ENCODE data around the gene DNASE1L3. TPM values are rescaled to one million over a fixed set of nuclear protein-coding genes. Genes with fewer than 3 reads are reported as not detected.

The DNASE1L3 gene
- total RNA-seq, 4 donors from 2014 or later = 0.58 to 2.4 (median 1.3) TPM; not detected in 1

DNA sequence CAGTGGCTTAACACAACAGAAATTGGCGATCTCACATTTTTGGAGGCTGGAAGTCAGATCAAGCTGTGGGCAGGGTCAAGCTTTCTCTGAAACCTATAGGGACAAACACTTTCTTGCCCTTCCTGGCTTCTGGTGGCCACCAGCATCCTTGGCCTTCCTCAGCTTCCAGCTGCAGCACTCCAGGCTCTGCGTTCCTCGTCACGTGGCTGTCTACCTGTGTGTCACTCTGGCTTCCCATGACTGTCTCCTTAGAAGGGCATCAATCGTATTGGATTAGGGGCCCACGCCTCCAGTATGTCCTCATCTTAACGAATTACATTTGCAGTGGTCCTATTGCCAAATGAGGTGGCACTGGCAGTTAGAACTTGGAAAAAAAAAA, 25.8 kb downstream of the DNASE1L3 start:
- Histone ChIP-seq H3K36me3 (no peaks in the 10 kb centered on the region), H3K4me3 (no peak overlapping the region), H3K4me1 (no peaks in the 10 kb centered on the region), H3K9me3 (no peaks in the 10 kb centered on the region), H3K27ac (no peak overlapping the region), H3K27me3 (no peaks in the 10 kb centered on the region)
- no peak for ATAC-seq
- TF ChIP-seq EP300 (IDR thresholded peaks at IDR 0.05) (no peak), POLR2AphosphoS5 (IDR thresholded peaks at IDR 0.05) (no peak), POLR2A (IDR thresholded peaks at IDR 0.05) (no peak)
- TF ChIP-seq, protein P1, sequence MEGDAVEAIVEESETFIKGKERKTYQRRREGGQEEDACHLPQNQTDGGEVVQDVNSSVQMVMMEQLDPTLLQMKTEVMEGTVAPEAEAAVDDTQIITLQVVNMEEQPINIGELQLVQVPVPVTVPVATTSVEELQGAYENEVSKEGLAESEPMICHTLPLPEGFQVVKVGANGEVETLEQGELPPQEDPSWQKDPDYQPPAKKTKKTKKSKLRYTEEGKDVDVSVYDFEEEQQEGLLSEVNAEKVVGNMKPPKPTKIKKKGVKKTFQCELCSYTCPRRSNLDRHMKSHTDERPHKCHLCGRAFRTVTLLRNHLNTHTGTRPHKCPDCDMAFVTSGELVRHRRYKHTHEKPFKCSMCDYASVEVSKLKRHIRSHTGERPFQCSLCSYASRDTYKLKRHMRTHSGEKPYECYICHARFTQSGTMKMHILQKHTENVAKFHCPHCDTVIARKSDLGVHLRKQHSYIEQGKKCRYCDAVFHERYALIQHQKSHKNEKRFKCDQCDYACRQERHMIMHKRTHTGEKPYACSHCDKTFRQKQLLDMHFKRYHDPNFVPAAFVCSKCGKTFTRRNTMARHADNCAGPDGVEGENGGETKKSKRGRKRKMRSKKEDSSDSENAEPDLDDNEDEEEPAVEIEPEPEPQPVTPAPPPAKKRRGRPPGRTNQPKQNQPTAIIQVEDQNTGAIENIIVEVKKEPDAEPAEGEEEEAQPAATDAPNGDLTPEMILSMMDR (IDR thresholded peaks at IDR 0.05) = no peak
- 84 to 93% methylated on average over 3 to 7 of the region's 7 CpGs for WGBS, 2 donors (ENCODE audit: low coverage in 1 of 2)

- Histone ChIP-seq H3K4me1 (no peaks in the 10 kb centered on the region), H3K27ac (no peak overlapping the region), H3K4me3 (no peak overlapping the region), H3K27me3 (no peaks in the 10 kb centered on the region), H3K9me3 (no peaks in the 10 kb centered on the region), H3K36me3 (no peaks in the 10 kb centered on the region)
- ATAC-seq = no peak
- TF ChIP-seq, protein P1 (IDR thresholded peaks at IDR 0.05) = no peak
- TF ChIP-seq POLR2AphosphoS5 (IDR thresholded peaks at IDR 0.05) (no peak), POLR2A (IDR thresholded peaks at IDR 0.05) (no peak), EP300 (IDR thresholded peaks at IDR 0.05) (no peak)
- WGBS, 2 donors (ENCODE audit: low coverage in 1 of 2) = 83 to 100% methylated on average over 1 to 2 of the region's 11 CpGs
Observed at GRCh38 chr3:58184309-58184981, 26.3 kb downstream of the DNASE1L3 start.

- no peak overlapping the region for H3K4me3 ChIP-seq
- no CpG with 5 or more reads among the region's 12 CpGs for whole genome bisulfite sequencing, 2 donors (ENCODE audit: low coverage in 1 of 2)
- H3K27me3 ChIP-seq = no peaks in the 10 kb centered on the region
- no peaks in the 10 kb centered on the region for H3K36me3 ChIP-seq
- no peak for ATAC-seq
- peaks cover 0 to under 1% (median 0%) of the 10 kb centered on the region in 3 donors for H3K4me1 ChIP-seq
- no peaks in the 10 kb centered on the region for H3K9me3 ChIP-seq
- TF ChIP-seq, protein P1 (IDR thresholded peaks at IDR 0.05) = no peak
- no peak for TF ChIP-seq POLR2A (IDR thresholded peaks at IDR 0.05)
- no peak for TF ChIP-seq POLR2AphosphoS5 (IDR thresholded peaks at IDR 0.05)
- TF ChIP-seq EP300 (IDR thresholded peaks at IDR 0.05) = no peak
- H3K27ac ChIP-seq = no peak overlapping the region
Observed at GRCh38 chr3:58183891-58184290, 26.9 kb downstream of the DNASE1L3 start.

- TF ChIP-seq, protein P1 (IDR thresholded peaks at IDR 0.05) = no peak
- TF ChIP-seq POLR2A (IDR thresholded peaks at IDR 0.05) (no peak), EP300 (IDR thresholded peaks at IDR 0.05) (no peak), POLR2AphosphoS5 (IDR thresholded peaks at IDR 0.05) (no peak)
- H3K36me3 ChIP-seq = no peaks in the 10 kb centered on the region
- H3K4me1 ChIP-seq = peaks cover 0 to 7% (median 0%) of the 10 kb centered on the region in 3 donors
- no peaks in the 10 kb centered on the region for H3K27me3 ChIP-seq
- 88% methylated on average over 1 of the region's 1 CpG; no CpG with 5 or more reads in 1 of the 2 donors for WGBS, 2 donors (ENCODE audit: low coverage in 1 of 2)
- ATAC-seq = no peak
- H3K9me3 ChIP-seq = no peaks in the 10 kb centered on the region
- no peak overlapping the region for H3K27ac ChIP-seq
- H3K4me3 ChIP-seq = no peak overlapping the region
Observed at GRCh38 chr3:58183221-58183620, 27.6 kb downstream of the DNASE1L3 start.

- H3K4me1 ChIP-seq = peaks cover 0 to 29% (median 6%) of the 10 kb centered on the region in 3 donors
- no peak for TF ChIP-seq POLR2A (IDR thresholded peaks at IDR 0.05)
- TF ChIP-seq POLR2AphosphoS5 (IDR thresholded peaks at IDR 0.05) = no peak
- no peak for TF ChIP-seq EP300 (IDR thresholded peaks at IDR 0.05)
- TF ChIP-seq, protein P1 (IDR thresholded peaks at IDR 0.05) = no peak
- no peak for ATAC-seq
Observed at GRCh38 chr3:58180940-58181587, 29.7 kb downstream of the DNASE1L3 start.

More at GRCh38 chr3:58180940-58181587, 29.7 kb downstream of the DNASE1L3 start:
- H3K27me3 ChIP-seq = no peaks in the 10 kb centered on the region
- no peak overlapping the region for H3K4me3 ChIP-seq
- H3K36me3 ChIP-seq = no peaks in the 10 kb centered on the region
- H3K27ac ChIP-seq = no peak overlapping the region
- no peaks in the 10 kb centered on the region for H3K9me3 ChIP-seq
- 100% methylated on average over 1 of the region's 1 CpG; no CpG with 5 or more reads in 1 of the 2 donors for WGBS, 2 donors (ENCODE audit: low coverage in 1 of 2)

Measured in gastroesophageal sphincter (tissue), 4 donors.